HEK293 (cell line): ENCODE measurements around the gene SLIT1.

Experiments
- CTCF ChIA-PET: fragments of 350-600 bp; formaldehyde crosslinking; extraction: SDS; loops from one replicate; lab custom pipeline; 2021; ENCODE audit warnings: antibody characterized with exemption; lab: Yijun Ruan, JAX
- POLR2A ChIA-PET: fragments of 300-600 bp; formaldehyde crosslinking; extraction: SDS; loops from one replicate; lab custom pipeline; 2020; ENCODE audit warnings: antibody characterized with exemption, inconsistent platforms; lab: Yijun Ruan, JAX
- H3K27ac ChIP-seq: fragments of 200-500 bp; sonication (Bioruptor generic); 2 replicates; pipeline ENCODE4 v1.5.1; 2014; ENCODE audit warnings: low read depth, low read length, control low read depth, inconsistent platforms; ENCODE audit errors: extremely low read depth
- H3K36me3 ChIP-seq, 2 experiments: fragments of 200-500 bp in 1 of 2; sonication (Bioruptor generic) in 1 of 2; 1 replicate in 1 of 2; 2 replicates in 1 of 2; pipeline ENCODE4 v1.5.1; 2014 to 2017; ENCODE audit warnings: inconsistent platforms in 2 of 2, low read length in 2 of 2; ENCODE audit not compliant: control insufficient read depth in 2 of 2, insufficient read depth in 1 of 2
- H3K4me1 ChIP-seq: fragments of 200-500 bp; sonication (Bioruptor generic); 2 replicates; pipeline ENCODE4 v1.5.1; 2014; ENCODE audit warnings: mild to moderate bottlenecking, low read length, inconsistent platforms; ENCODE audit not compliant: control insufficient read depth, insufficient read depth
- H3K4me3 ChIP-seq: 2 replicates; pipeline ENCODE4 v1.5.1; 2011; ENCODE audit warnings: low read depth, mild to moderate bottlenecking, control low read depth, low read length, moderate library complexity
- H3K9me3 ChIP-seq: fragments of 200-500 bp; sonication (Bioruptor generic); 2 replicates; pipeline ENCODE4 v1.5.1; 2014; ENCODE audit warnings: low read depth, low read length, inconsistent platforms; ENCODE audit not compliant: control insufficient read depth, insufficient read depth
- CTCF ChIP-seq: fragments of 450-650 bp; formaldehyde crosslinking; IDR thresholded peaks from 2 replicates; pipeline ENCODE4 v1.5.1; 2016; ENCODE audit warnings: missing biosample characterization, missing genetic modification characterization
- GLI2 ChIP-seq: fragments of 450-650 bp; formaldehyde crosslinking; IDR thresholded peaks from 2 replicates; pipeline ENCODE4; 2017; ENCODE audit warnings: missing biosample characterization, missing genetic modification characterization, low read depth, borderline replicate concordance
- GLI4 ChIP-seq: fragments of 450-650 bp; formaldehyde crosslinking; IDR thresholded peaks from 2 replicates; pipeline ENCODE4 v1.5.1; 2016; ENCODE audit warnings: missing biosample characterization, missing genetic modification characterization
- HOXA7 ChIP-seq: sonication (generic); formaldehyde crosslinking; IDR thresholded peaks from 2 replicates; pipeline ENCODE4 v1.8.1; 2022; ENCODE audit warnings: missing genetic modification reagents, borderline replicate concordance
- PRDM2 ChIP-seq: fragments of 450-650 bp; formaldehyde crosslinking; IDR thresholded peaks from 2 replicates; pipeline ENCODE4 v1.5.1; 2016; ENCODE audit warnings: missing biosample characterization, missing genetic modification characterization, borderline replicate concordance
- ZNF121 ChIP-seq: fragments of 450-650 bp; formaldehyde crosslinking; IDR thresholded peaks from 2 replicates; pipeline ENCODE4 v1.5.1; 2016; ENCODE audit warnings: missing biosample characterization, missing genetic modification characterization
- ZNF132 ChIP-seq: fragments of 450-650 bp; formaldehyde crosslinking; IDR thresholded peaks from 2 replicates; pipeline ENCODE4 v1.5.1; 2017; ENCODE audit warnings: missing biosample characterization, missing genetic modification characterization, borderline replicate concordance
- ZNF138 ChIP-seq: fragments of 450-650 bp; formaldehyde crosslinking; IDR thresholded peaks from 2 replicates; pipeline ENCODE4 v1.5.1; 2016; ENCODE audit warnings: missing biosample characterization, missing genetic modification characterization, borderline replicate concordance
- ZNF148 ChIP-seq: fragments of 450-650 bp; formaldehyde crosslinking; IDR thresholded peaks from 2 replicates; pipeline ENCODE4 v1.5.0; 2017; ENCODE audit warnings: missing biosample characterization, missing genetic modification characterization, borderline replicate concordance
- ZNF16 ChIP-seq: fragments of 450-650 bp; formaldehyde crosslinking; IDR thresholded peaks from 2 replicates; pipeline ENCODE4 v1.5.1; 2016; ENCODE audit warnings: low read depth, missing biosample characterization, missing genetic modification characterization
- ZNF174 ChIP-seq: fragments of 450-650 bp; formaldehyde crosslinking; IDR thresholded peaks from 2 replicates; pipeline ENCODE4 v1.5.0; 2017; ENCODE audit warnings: missing biosample characterization, mild to moderate bottlenecking, missing genetic modification characterization
- ZNF510 ChIP-seq: fragments of 450-650 bp; formaldehyde crosslinking; IDR thresholded peaks from 2 replicates; pipeline ENCODE4 v1.5.1; 2018; ENCODE audit warnings: mild to moderate bottlenecking, missing genetic modification characterization, missing biosample characterization; ENCODE audit not compliant: insufficient replicate concordance
- ZNF529 ChIP-seq: fragments of 450-650 bp; formaldehyde crosslinking; IDR thresholded peaks from 2 replicates; pipeline ENCODE4 v1.5.1; 2017; ENCODE audit warnings: missing genetic modification characterization, missing biosample characterization; ENCODE audit not compliant: insufficient replicate concordance
- ZNF629 ChIP-seq: fragments of 450-650 bp; formaldehyde crosslinking; IDR thresholded peaks from 2 replicates; pipeline ENCODE4 v1.5.1; 2017; ENCODE audit warnings: missing biosample characterization, missing genetic modification characterization
- ZNF670 ChIP-seq: fragments of 450-650 bp; formaldehyde crosslinking; IDR thresholded peaks from 2 replicates; pipeline ENCODE4 v1.5.1; 2016; ENCODE audit warnings: missing biosample characterization, missing genetic modification characterization, low read depth
- ZNF747 ChIP-seq: fragments of 450-650 bp; formaldehyde crosslinking; IDR thresholded peaks from 2 replicates; pipeline ENCODE4 v1.5.1; 2016; ENCODE audit warnings: missing biosample characterization, missing genetic modification characterization
- ZNF777 ChIP-seq: fragments of 450-650 bp; formaldehyde crosslinking; IDR thresholded peaks from 2 replicates; pipeline ENCODE4 v1.5.1; 2017; ENCODE audit warnings: missing biosample characterization, missing genetic modification characterization, borderline replicate concordance
- ZNF785 ChIP-seq: fragments of 450-650 bp; formaldehyde crosslinking; IDR thresholded peaks from 2 replicates; pipeline ENCODE4 v1.5.1; 2016; ENCODE audit warnings: missing biosample characterization, missing genetic modification characterization

The SLIT1 gene

GRCh38 chr10:97222326-97222961, 36.7 kb upstream of the SLIT1 start:
- CTCF ChIA-PET: interaction anchor here (0.8 to 3.9 kb wide), 3 partner anchors 12 to 150 kb away, joined by 3 to 40 read pairs (median 5); no protein-coding TSS in a partner anchor
- Histone ChIP-seq H3K9me3 (no peaks in the 10 kb centered on the region), H3K4me3 (no peak overlapping the region), H3K4me1 (no peaks in the 10 kb centered on the region), H3K36me3 (peaks cover 0 to 6% of the 10 kb centered on the region in 2 experiments; a peak in 1 of 3 replicates), H3K27ac (no peak overlapping the region)
- POLR2A ChIA-PET: no interaction called here
- 0 out of 2 replicates have a peak, but pooled peaks have one; percentile 24 for TF ChIP-seq CTCF
- no peak for TF ChIP-seq HOXA7 (CRISPR knock-in tag)

GRCh38 chr10:97220355-97220754, 34.6 kb upstream of the SLIT1 start:
- no peak overlapping the region for H3K4me3 ChIP-seq
- no peak for TF ChIP-seq ZNF121 (tag by site-specific recombination)
- no peak for TF ChIP-seq ZNF529 (tag by site-specific recombination)
- TF ChIP-seq ZNF747 (tag by site-specific recombination): no peak
- TF ChIP-seq ZNF16 (tag by site-specific recombination): no peak
- TF ChIP-seq ZNF174: no peak
- TF ChIP-seq ZNF132: no peak
- TF ChIP-seq ZNF138 (tag by site-specific recombination): no peak
- no peak for TF ChIP-seq GLI4
- TF ChIP-seq ZNF670: no peak
- no peak for TF ChIP-seq PRDM2 (tag by site-specific recombination)
- no peak for TF ChIP-seq ZNF148 (tag by site-specific recombination)
- no peak for TF ChIP-seq ZNF785
- TF ChIP-seq ZNF629 (tag by site-specific recombination): no peak
- no peak for TF ChIP-seq GLI2 (tag by site-specific recombination)
- TF ChIP-seq ZNF777 (tag by site-specific recombination): no peak
- TF ChIP-seq ZNF510: no peak
- POLR2A ChIA-PET: no interaction called here
- no peaks in the 10 kb centered on the region for H3K4me1 ChIP-seq
- CTCF ChIA-PET: interaction anchor here (0.6 to 4.2 kb wide), 6 partner anchors 10 to 150 kb away, joined by 3 to 40 read pairs (median 8); no protein-coding TSS in a partner anchor
- no peak overlapping the region for H3K27ac ChIP-seq
- H3K9me3 ChIP-seq: no peaks in the 10 kb centered on the region
- H3K36me3 ChIP-seq: no peaks in the 10 kb centered on the region
